Neuronal stem cell (in vitro differentiated cells): ENCODE data around the gene ADK.

ENCODE experiments used
- DNase-seq: peaks from one replicate; pipeline ENCODE4 v3.0.0-alpha.2; 2013; ENCODE audit warnings: low spot score
- H2AFZ ChIP-seq: one replicate; pipeline ENCODE4 v1.6.1; 2013; ENCODE audit warnings: mild to moderate bottlenecking, low read length, inconsistent platforms
- H2AK5ac ChIP-seq: 2 replicates; pipeline ENCODE4 v1.6.1; 2013; ENCODE audit warnings: low read depth, mild to moderate bottlenecking, inconsistent platforms, low read length, moderate library complexity, mixed read lengths
- H2BK120ac ChIP-seq: 2 replicates; pipeline ENCODE4 v1.6.1; 2013; ENCODE audit warnings: low read depth, mild to moderate bottlenecking, inconsistent platforms, low read length, moderate library complexity, mixed read lengths
- H2BK12ac ChIP-seq: one replicate; pipeline ENCODE4 v1.6.1; 2013; ENCODE audit warnings: low read length, inconsistent platforms
- H2BK15ac ChIP-seq: 2 replicates; pipeline ENCODE4 v1.6.1; 2013; ENCODE audit warnings: mild to moderate bottlenecking, low read length, inconsistent platforms, mixed read lengths
- H2BK5ac ChIP-seq: one replicate; pipeline ENCODE4 v1.6.1; 2013; ENCODE audit warnings: inconsistent platforms, mild to moderate bottlenecking, low read length, moderate library complexity
- H3K14ac ChIP-seq: one replicate; pipeline ENCODE4 v1.6.1; 2013; ENCODE audit warnings: low read length, inconsistent platforms
- H3K18ac ChIP-seq: 2 replicates; pipeline ENCODE4 v1.6.1; 2013; ENCODE audit warnings: low read length, inconsistent platforms
- H3K23ac ChIP-seq: 2 replicates; pipeline ENCODE4 v1.6.1; 2013; ENCODE audit warnings: low read depth, mild to moderate bottlenecking, mixed read lengths, low read length, inconsistent platforms; ENCODE audit not compliant: poor library complexity
- H3K27ac ChIP-seq: replicated peaks from 3 replicates; pipeline ENCODE4 v1.5.1; 2013; ENCODE audit warnings: low read length, inconsistent platforms
- H3K27me3 ChIP-seq, 3 experiments: 2 replicates each; pipeline ENCODE4 v1.6.1; 2013; ENCODE audit warnings: low read length in 3 of 3, mild to moderate bottlenecking in 2 of 3, inconsistent platforms in 1 of 3, low read depth in 1 of 3, mixed read lengths in 1 of 3, moderate library complexity in 1 of 3; ENCODE audit not compliant: control insufficient read depth in 3 of 3, insufficient read depth in 3 of 3
- H3K36me3 ChIP-seq, 2 donors: replicated peaks in 1 of 2; 2 replicates each; pipeline ENCODE4 v1.6.1; 2013; ENCODE audit warnings: low read length in 2 of 2; ENCODE audit not compliant: control insufficient read depth in 2 of 2, insufficient read depth in 2 of 2
- H3K4ac ChIP-seq: 2 replicates; pipeline ENCODE4 v1.6.1; 2013; ENCODE audit warnings: inconsistent platforms, mild to moderate bottlenecking, low read length, moderate library complexity
- H3K4me1 ChIP-seq, 2 donors: 1 replicate in 1 of 2; 2 replicates in 1 of 2; pipeline ENCODE4 v1.6.1; 2013; ENCODE audit warnings: low read length in 2 of 2, low read depth in 1 of 2; ENCODE audit not compliant: control insufficient read depth in 2 of 2, insufficient read depth in 1 of 2
- H3K4me2 ChIP-seq: one replicate; pipeline ENCODE4 v1.6.1; 2013; ENCODE audit warnings: mild to moderate bottlenecking, low read length, inconsistent platforms; ENCODE audit not compliant: insufficient read depth, poor library complexity, severe bottlenecking
- H3K4me3 ChIP-seq, 2 donors: 2 replicates each; pipeline ENCODE4 v1.5.1; 2013; ENCODE audit warnings: low read length in 2 of 2, mild to moderate bottlenecking in 2 of 2, inconsistent platforms in 1 of 2, moderate library complexity in 1 of 2
- H3K79me1 ChIP-seq: one replicate; pipeline ENCODE4 v1.6.1; 2013; ENCODE audit warnings: low read depth, mild to moderate bottlenecking, inconsistent platforms, low read length, moderate library complexity
- H3K9ac ChIP-seq: one replicate; pipeline ENCODE4 v1.6.1; 2013; ENCODE audit warnings: mild to moderate bottlenecking, low read depth, low read length, inconsistent platforms; ENCODE audit not compliant: poor library complexity
- H3K9me3 ChIP-seq, 2 donors: replicated peaks in 1 of 2; 2 replicates each; pipeline versions ENCODE3 to v1.6.1; 2013; ENCODE audit warnings: low read length in 2 of 2, mild to moderate bottlenecking in 2 of 2, inconsistent platforms in 1 of 2, low read depth in 1 of 2, mixed read lengths in 1 of 2, moderate library complexity in 1 of 2; ENCODE audit not compliant: control insufficient read depth in 2 of 2, insufficient read depth in 1 of 2
- H4K8ac ChIP-seq: one replicate; pipeline ENCODE4 v1.6.1; 2013; ENCODE audit warnings: low read depth, mild to moderate bottlenecking, inconsistent platforms, low read length, moderate library complexity
- H4K91ac ChIP-seq: one replicate; pipeline ENCODE4 v1.6.1; 2013; ENCODE audit warnings: low read length, low read depth, mild to moderate bottlenecking, inconsistent platforms; ENCODE audit not compliant: poor library complexity
- WGBS, 2 donors: extraction: QIAGEN DNeasy Blood & Tissue Kit; methylation state at CpG; one replicate each; pipeline ENCODE4 v1.1.7; 2013; ENCODE audit warnings: missing lambda C conversion rate in 2 of 2, mixed read lengths in 1 of 2; ENCODE audit not compliant: insufficient read length in 2 of 2, insufficient replicate concordance in 1 of 2; ENCODE audit errors: extremely low coverage in 2 of 2; 5-methylcytosine and 5-hydroxymethylcytosine counted together

The ADK gene

DNA sequence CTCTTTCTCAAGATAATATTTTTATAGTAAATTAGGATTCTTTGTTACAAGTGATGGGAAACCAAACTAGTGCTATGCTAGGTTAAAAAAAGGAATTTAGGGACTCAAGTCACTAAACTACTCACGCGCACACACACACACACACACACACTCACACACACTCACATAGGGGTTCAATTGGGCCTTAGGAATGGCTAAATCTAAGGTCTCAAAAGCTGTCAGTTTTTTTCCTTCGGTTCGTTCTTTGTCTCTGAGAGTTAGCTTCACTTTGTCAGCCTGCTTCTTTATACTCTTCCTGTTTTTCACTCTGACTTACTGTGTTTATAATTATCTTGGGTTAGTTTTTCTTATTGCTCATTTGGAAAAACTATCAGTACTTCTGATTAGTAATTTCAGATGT is 138.9 kb downstream of the ADK start:
- DNase-seq, result peak; percentile 31
- H2BK15ac ChIP-seq, result no peak overlapping the region
- H3K4me3 ChIP-seq, result no peak overlapping the region
- no peak overlapping the region for H3K4ac ChIP-seq
- no peak overlapping the region for H2BK120ac ChIP-seq
- peak overlapping the region; percentile 2 for H2AFZ ChIP-seq
- H3K4me2 ChIP-seq, result no peak overlapping the region
- H3K27ac ChIP-seq, result no peak overlapping the region
- H3K79me1 ChIP-seq, result no peaks in the 10 kb centered on the region
- no peaks in the 10 kb centered on the region for H3K36me3 ChIP-seq
- H4K91ac ChIP-seq, result no peak overlapping the region
- H3K9ac ChIP-seq, result no peak overlapping the region
- no peak overlapping the region for H4K8ac ChIP-seq
- H2BK5ac ChIP-seq, result no peak overlapping the region
- H2AK5ac ChIP-seq, result no peak overlapping the region
- H3K4me1 ChIP-seq, result peaks cover 0 to 4% of the 10 kb centered on the region in 2 donors
- H2BK12ac ChIP-seq, result no peak overlapping the region
- H3K18ac ChIP-seq, result no peak overlapping the region
- H3K27me3 ChIP-seq, result no peaks in the 10 kb centered on the region
- peaks cover 0 to 12% of the 10 kb centered on the region in 2 donors for H3K9me3 ChIP-seq
- no peak overlapping the region for H3K23ac ChIP-seq
- H3K14ac ChIP-seq, result no peak overlapping the region
- WGBS, 2 donors, result no CpG with 5 or more reads among the region's 4 CpGs

DNA sequence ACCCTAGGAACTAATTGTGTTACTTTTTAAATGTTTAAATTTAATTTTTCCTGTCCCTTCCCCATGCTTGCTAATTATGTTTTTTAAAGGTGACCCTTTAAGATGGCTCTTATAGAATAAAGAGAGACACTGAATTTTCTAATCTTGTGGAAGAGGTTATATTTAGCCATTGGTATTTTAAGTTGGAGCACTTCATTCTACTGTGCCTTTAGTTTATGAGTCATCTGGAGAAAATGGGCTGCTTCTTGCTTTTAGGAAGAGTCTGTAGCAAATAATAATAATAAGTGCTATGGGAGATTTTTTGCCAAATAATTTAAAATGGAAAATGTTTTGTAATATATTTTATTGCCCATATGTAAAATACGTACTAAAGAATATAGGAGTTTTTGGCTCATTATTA is 139.7 kb downstream of the ADK start:
- H3K27ac ChIP-seq, result no peak overlapping the region

GRCh38 chr10:74292871-74293427 is 141.9 kb downstream of the ADK start:
- Histone ChIP-seq H2BK5ac (no peak overlapping the region), H3K79me1 (no peaks in the 10 kb centered on the region), H2BK15ac (no peak overlapping the region), H3K4me2 (no peak overlapping the region), H2BK120ac (no peak overlapping the region), H3K9ac (no peak overlapping the region), H2BK12ac (no peak overlapping the region), H2AK5ac (no peak overlapping the region), H3K4me3 (no peak overlapping the region), H3K27ac (no peak overlapping the region), H3K18ac (no peak overlapping the region), H3K27me3 (no peaks in the 10 kb centered on the region), H3K4me1 (peaks cover 0 to 4% of the 10 kb centered on the region in 2 donors), H4K91ac (no peak overlapping the region), H3K36me3 (no peaks in the 10 kb centered on the region), H3K4ac (no peak overlapping the region), H2AFZ (no peak overlapping the region), H4K8ac (no peak overlapping the region), H3K14ac (no peak overlapping the region), H3K9me3 (no peaks in the 10 kb centered on the region), H3K23ac (no peak overlapping the region)
- no peak for DNase-seq
- WGBS, 2 donors, result no CpG with 5 or more reads among the region's 4 CpGs

More for the DNA sequence above, 139.7 kb downstream of the ADK start:
- Histone ChIP-seq H3K36me3 (no peaks in the 10 kb centered on the region), H3K4me1 (peaks cover 0 to 4% of the 10 kb centered on the region in 2 donors), H3K27me3 (no peaks in the 10 kb centered on the region), H3K9ac (no peak overlapping the region), H2BK12ac (no peak overlapping the region), H2BK5ac (no peak overlapping the region), H4K8ac (no peak overlapping the region), H3K9me3 (peaks cover 0 to 6% of the 10 kb centered on the region in 2 donors), H3K23ac (no peak overlapping the region), H2BK15ac (no peak overlapping the region), H3K4ac (no peak overlapping the region), H3K4me3 (no peak overlapping the region), H3K14ac (no peak overlapping the region), H2AK5ac (no peak overlapping the region), H3K18ac (no peak overlapping the region), H2AFZ (peak overlapping the region; percentile 2), H3K4me2 (no peak overlapping the region), H4K91ac (no peak overlapping the region), H3K79me1 (no peaks in the 10 kb centered on the region), H2BK120ac (no peak overlapping the region)
- DNase-seq, result no peak
- WGBS, 2 donors, result no CpG with 5 or more reads among the region's 1 CpG

DNA sequence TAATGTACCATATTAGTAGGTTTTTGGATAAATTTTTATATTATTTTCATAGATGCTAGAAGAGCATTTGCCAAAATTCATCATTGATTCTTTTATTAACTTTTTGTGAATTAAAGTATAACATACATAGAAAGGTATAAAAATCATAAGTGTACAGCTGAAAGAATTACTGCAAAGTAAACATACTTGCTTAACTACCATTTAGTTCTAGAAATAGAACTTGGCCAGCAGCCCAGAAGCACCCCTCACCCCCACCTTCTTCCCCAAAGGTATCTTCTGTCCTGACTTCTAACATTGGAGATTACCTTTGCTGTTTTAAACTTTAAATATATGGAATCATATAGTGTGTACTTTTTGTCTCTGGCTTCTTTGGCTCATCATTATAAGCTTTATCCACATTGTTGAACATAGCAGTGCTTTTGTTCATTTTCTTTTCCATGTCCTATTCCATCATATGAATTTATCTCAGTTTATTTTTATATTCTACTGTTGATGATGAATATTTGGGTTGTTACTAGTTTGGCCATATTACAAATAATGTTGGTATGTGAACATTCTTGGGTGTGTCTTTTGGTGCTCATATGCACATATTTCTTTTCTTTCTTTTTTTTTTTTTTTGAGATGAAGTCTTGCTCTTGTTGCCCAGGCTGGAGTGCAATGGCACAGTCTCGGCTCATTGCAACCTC is 142.8 kb downstream of the ADK start:
- Histone ChIP-seq H3K27ac (no peak overlapping the region), H3K9ac (no peak overlapping the region)

More for the DNA sequence above, 142.8 kb downstream of the ADK start:
- Histone ChIP-seq H3K4me1 (peaks cover 0 to 4% of the 10 kb centered on the region in 2 donors), H2BK5ac (no peak overlapping the region), H2BK15ac (no peak overlapping the region), H2BK120ac (no peak overlapping the region), H3K4me2 (no peak overlapping the region), H2AFZ (no peak overlapping the region), H3K4me3 (no peak overlapping the region), H4K91ac (no peak overlapping the region), H2BK12ac (no peak overlapping the region), H3K18ac (no peak overlapping the region), H3K4ac (no peak overlapping the region), H3K14ac (no peak overlapping the region), H3K36me3 (no peaks in the 10 kb centered on the region), H3K23ac (no peak overlapping the region), H2AK5ac (no peak overlapping the region), H3K79me1 (no peaks in the 10 kb centered on the region), H4K8ac (no peak overlapping the region), H3K9me3 (no peaks in the 10 kb centered on the region), H3K27me3 (no peaks in the 10 kb centered on the region)
- WGBS, 2 donors, result no CpG with 5 or more reads among the region's 1 CpG
- no peak for DNase-seq
